ENCODE measurements around the gene TUBA4B. TPM values are rescaled to one million over a fixed set of nuclear protein-coding genes. Genes with fewer than 3 reads are reported as not detected.

Gene TUBA4B
- total RNA-seq, 1 experiment from 2014 or later: not detected

DNA sequence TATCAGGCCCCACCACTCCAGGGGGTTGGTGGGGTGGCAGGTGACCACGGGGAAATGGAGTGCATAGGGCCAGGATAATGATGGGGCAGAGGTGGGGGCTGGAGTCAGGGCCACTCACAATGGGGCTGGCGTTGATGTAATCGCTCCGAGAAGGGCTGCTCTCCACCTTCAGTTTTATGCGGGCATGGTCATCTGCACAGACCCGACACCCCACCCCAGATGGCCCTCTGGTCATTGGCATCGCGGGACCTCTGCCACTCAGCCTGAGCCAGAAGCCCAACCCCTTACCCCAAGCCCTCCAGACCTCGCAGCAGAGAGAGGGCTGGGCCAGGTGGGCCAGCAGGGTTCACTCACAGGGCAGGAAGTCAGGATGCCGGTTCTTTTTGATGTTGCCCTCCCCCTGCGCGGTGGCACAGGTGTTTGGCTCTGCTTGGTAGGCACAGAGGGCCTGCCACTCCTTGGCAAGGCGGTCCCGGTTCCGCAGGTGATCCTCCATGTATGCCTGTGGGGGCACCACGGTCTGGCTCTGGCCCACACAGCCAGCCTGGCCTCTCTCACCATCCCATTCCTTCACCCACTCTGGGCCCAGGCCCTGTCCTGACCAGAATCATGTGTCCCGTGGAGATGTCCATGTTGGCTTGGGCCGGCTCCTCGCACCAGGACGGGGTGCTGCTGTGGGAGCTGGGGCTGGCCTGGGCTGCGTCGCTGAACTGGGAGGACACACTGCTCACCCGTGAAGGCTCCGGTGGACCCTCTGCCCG, 43.8 kb downstream of the TUBA4B start:
- Histone ChIP-seq H3K36me3 (ENCODE audit: control insufficient read depth, insufficient read depth, low read length) (no peaks in the 10 kb centered on the region), H3K27ac (ENCODE audit: low read length) (no peak overlapping the region), H3K4me3 (ENCODE audit: low read depth in 2 of 2, low read length in 2 of 2) (no peak overlapping the region), H3K4me1 (ENCODE audit: control insufficient read depth, insufficient read depth, low read length) (peaks cover 4% of the 10 kb centered on the region; the same call in 1 of the 2 replicates), H3K27me3 (ENCODE audit: control insufficient read depth, insufficient read depth, low read length) (no peaks in the 10 kb centered on the region; the same call in 1 of the 2 replicates), H3K9me3 (ENCODE audit: control insufficient read depth, insufficient read depth, low read depth, low read length) (no peaks in the 10 kb centered on the region)
- POLR2A ChIA-PET: interaction anchor here (0.5 kb wide), 1 partner anchor 177 kb away, joined by 9 read pairs; no protein-coding TSS in a partner anchor
- BruUV-seq (replicated peaks): no TSS peak
- in situ Hi-C loops (cut with HindIII; ENCODE audit: low pct_unique_long_range_greater_than_20kb, low sequenced_read_pairs) (no loop called here), intact Hi-C loops (cut with micrococcal nuclease; ENCODE audit: unreplicated experiment) (no loop called here)
- DNase-seq (ENCODE audit: low read depth, low spot score) (no peak), ATAC-seq (no peak)
- CTCF ChIA-PET: no interaction called here
- TF ChIP-seq TCF7L2 (IDR thresholded peaks at IDR 0.05; ENCODE audit: low read depth, low read length) (no peak), SIN3A (IDR thresholded peaks at IDR 0.05; ENCODE audit: borderline replicate concordance, insufficient read depth, low read depth, low read length) (no peak)

DNA sequence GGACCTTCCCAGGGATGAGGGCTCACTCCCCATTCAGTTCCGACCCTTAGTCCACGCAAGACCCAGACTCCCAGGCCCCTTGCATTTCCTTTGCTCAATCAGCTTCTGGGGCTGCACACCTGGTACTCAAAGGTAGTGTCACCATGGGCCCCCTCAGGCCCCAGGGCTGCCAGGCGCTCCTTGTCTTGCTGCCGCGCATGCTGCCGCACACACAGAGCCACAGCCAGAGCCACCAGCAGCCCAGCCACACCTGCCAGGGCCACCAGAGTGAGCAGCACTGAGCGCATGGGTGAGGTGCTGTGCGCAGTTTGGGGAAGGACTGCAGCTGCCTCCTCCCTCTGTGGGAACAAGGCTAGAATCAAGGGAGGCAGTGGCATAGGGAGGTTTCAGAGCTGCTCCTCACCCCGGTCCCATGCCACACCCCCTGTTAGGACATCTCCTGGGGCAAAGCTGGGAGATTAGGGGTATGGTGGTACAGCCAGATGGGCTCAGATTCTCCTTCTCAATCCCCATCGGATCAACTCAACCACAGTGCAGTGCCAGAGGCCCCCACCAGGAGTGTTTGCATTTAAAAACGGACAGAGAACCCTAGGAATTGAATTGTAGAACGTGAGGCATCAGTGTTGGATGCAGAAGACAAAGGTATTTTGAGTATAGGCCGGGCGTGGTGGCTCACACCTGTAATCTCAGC, 44.9 kb downstream of the TUBA4B start:
- ATAC-seq: no peak
- ChIA-PET CTCF (no interaction called here), POLR2A (no interaction called here)
- H3K4me1 ChIP-seq (ENCODE audit: control insufficient read depth, insufficient read depth, low read length): peaks cover 4% of the 10 kb centered on the region; the same call in 1 of the 2 replicates
- H3K36me3 ChIP-seq (ENCODE audit: control insufficient read depth, insufficient read depth, low read length): no peaks in the 10 kb centered on the region
- BruUV-seq (replicated peaks): no TSS peak
- TF ChIP-seq, protein P1, sequence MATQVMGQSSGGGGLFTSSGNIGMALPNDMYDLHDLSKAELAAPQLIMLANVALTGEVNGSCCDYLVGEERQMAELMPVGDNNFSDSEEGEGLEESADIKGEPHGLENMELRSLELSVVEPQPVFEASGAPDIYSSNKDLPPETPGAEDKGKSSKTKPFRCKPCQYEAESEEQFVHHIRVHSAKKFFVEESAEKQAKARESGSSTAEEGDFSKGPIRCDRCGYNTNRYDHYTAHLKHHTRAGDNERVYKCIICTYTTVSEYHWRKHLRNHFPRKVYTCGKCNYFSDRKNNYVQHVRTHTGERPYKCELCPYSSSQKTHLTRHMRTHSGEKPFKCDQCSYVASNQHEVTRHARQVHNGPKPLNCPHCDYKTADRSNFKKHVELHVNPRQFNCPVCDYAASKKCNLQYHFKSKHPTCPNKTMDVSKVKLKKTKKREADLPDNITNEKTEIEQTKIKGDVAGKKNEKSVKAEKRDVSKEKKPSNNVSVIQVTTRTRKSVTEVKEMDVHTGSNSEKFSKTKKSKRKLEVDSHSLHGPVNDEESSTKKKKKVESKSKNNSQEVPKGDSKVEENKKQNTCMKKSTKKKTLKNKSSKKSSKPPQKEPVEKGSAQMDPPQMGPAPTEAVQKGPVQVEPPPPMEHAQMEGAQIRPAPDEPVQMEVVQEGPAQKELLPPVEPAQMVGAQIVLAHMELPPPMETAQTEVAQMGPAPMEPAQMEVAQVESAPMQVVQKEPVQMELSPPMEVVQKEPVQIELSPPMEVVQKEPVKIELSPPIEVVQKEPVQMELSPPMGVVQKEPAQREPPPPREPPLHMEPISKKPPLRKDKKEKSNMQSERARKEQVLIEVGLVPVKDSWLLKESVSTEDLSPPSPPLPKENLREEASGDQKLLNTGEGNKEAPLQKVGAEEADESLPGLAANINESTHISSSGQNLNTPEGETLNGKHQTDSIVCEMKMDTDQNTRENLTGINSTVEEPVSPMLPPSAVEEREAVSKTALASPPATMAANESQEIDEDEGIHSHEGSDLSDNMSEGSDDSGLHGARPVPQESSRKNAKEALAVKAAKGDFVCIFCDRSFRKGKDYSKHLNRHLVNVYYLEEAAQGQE (IDR thresholded peaks at IDR 0.05; ENCODE audit: insufficient read depth in 1 of 2, low read depth in 2 of 2, low read length in 1 of 2): no peak
- TF ChIP-seq SIN3A (IDR thresholded peaks at IDR 0.05; ENCODE audit: borderline replicate concordance, insufficient read depth, low read depth, low read length): no peak
- TF ChIP-seq, protein P2, sequence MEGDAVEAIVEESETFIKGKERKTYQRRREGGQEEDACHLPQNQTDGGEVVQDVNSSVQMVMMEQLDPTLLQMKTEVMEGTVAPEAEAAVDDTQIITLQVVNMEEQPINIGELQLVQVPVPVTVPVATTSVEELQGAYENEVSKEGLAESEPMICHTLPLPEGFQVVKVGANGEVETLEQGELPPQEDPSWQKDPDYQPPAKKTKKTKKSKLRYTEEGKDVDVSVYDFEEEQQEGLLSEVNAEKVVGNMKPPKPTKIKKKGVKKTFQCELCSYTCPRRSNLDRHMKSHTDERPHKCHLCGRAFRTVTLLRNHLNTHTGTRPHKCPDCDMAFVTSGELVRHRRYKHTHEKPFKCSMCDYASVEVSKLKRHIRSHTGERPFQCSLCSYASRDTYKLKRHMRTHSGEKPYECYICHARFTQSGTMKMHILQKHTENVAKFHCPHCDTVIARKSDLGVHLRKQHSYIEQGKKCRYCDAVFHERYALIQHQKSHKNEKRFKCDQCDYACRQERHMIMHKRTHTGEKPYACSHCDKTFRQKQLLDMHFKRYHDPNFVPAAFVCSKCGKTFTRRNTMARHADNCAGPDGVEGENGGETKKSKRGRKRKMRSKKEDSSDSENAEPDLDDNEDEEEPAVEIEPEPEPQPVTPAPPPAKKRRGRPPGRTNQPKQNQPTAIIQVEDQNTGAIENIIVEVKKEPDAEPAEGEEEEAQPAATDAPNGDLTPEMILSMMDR (IDR thresholded peaks at IDR 0.05): no peak
- no peak for TF ChIP-seq POLR2AphosphoS5 (IDR thresholded peaks at IDR 0.05; ENCODE audit: low read depth, low read length)
- no peak for TF ChIP-seq TCF7L2 (IDR thresholded peaks at IDR 0.05; ENCODE audit: low read depth, low read length)
- H3K27ac ChIP-seq (ENCODE audit: low read length): no peak overlapping the region
- no peaks in the 10 kb centered on the region for H3K9me3 ChIP-seq (ENCODE audit: control insufficient read depth, insufficient read depth, low read depth, low read length)
- DNase-seq (ENCODE audit: low read depth, low spot score): no peak
- no peaks in the 10 kb centered on the region; the same call in 1 of the 2 replicates for H3K27me3 ChIP-seq (ENCODE audit: control insufficient read depth, insufficient read depth, low read length)
- no peak overlapping the region for H3K4me3 ChIP-seq (ENCODE audit: low read depth in 2 of 2, low read length in 2 of 2)
- intact Hi-C loops (cut with micrococcal nuclease; ENCODE audit: unreplicated experiment) (no loop called here), in situ Hi-C loops (cut with HindIII; ENCODE audit: low pct_unique_long_range_greater_than_20kb, low sequenced_read_pairs) (no loop called here)

Data from Panc1 (cell line).